Measurements from ENCODE around the gene UROC1. TPM values are rescaled to one million over a fixed set of nuclear protein-coding genes. Genes with fewer than 3 reads are reported as not detected.

Gene UROC1
- total RNA-seq, 4 donors from 2014 or later: not detected

- no peak overlapping the region for H3K27ac ChIP-seq
- H3K27me3 ChIP-seq: no peaks in the 10 kb centered on the region
- no peaks in the 10 kb centered on the region for H3K9me3 ChIP-seq
- no peak overlapping the region for H3K4me3 ChIP-seq
- no peaks in the 10 kb centered on the region for H3K36me3 ChIP-seq
- peaks cover 0 to 5% (median 0%) of the 10 kb centered on the region in 4 donors for H3K4me1 ChIP-seq
- WGBS, 2 donors: 69 to 78% methylated on average over 8 to 12 of the region's 12 CpGs
- DNase-seq (ENCODE audit: low spot score in 2 of 2): no peak
- TF ChIP-seq POLR2A (IDR thresholded peaks at IDR 0.05) (no peak), EP300 (IDR thresholded peaks at IDR 0.05) (no peak), CTCF (IDR thresholded peaks at IDR 0.05) (no peak)
Observed at GRCh38 chr3:126512916-126513650, 4.5 kb downstream of the UROC1 start.

GRCh38 chr3:126512026-126512425, 5.5 kb downstream of the UROC1 start:
- no peaks in the 10 kb centered on the region for H3K36me3 ChIP-seq
- 65 to 69% methylated on average over 6 to 7 of the region's 7 CpGs for WGBS, 2 donors
- TF ChIP-seq POLR2A (IDR thresholded peaks at IDR 0.05) (no peak), CTCF (IDR thresholded peaks at IDR 0.05) (no peak), EP300 (IDR thresholded peaks at IDR 0.05) (no peak)
- H3K9me3 ChIP-seq: no peaks in the 10 kb centered on the region
- peaks cover 0 to 5% (median 0%) of the 10 kb centered on the region in 4 donors for H3K4me1 ChIP-seq
- H3K4me3 ChIP-seq: no peak overlapping the region
- H3K27me3 ChIP-seq: no peaks in the 10 kb centered on the region
- DNase-seq (ENCODE audit: low spot score in 2 of 2): no peak
- H3K27ac ChIP-seq: no peak overlapping the region

- no peak for DNase-seq (ENCODE audit: low spot score in 2 of 2)
- WGBS, 2 donors: 67 to 72% methylated on average over 7 of the region's 7 CpGs
- Histone ChIP-seq H3K9me3 (no peaks in the 10 kb centered on the region), H3K27ac (no peak overlapping the region), H3K4me3 (no peak overlapping the region), H3K27me3 (no peaks in the 10 kb centered on the region), H3K36me3 (no peaks in the 10 kb centered on the region), H3K4me1 (peaks cover 0 to 5% (median 0%) of the 10 kb centered on the region in 4 donors)
- no peak for TF ChIP-seq POLR2A (IDR thresholded peaks at IDR 0.05)
- TF ChIP-seq CTCF (IDR thresholded peaks at IDR 0.05): no peak
- TF ChIP-seq EP300 (IDR thresholded peaks at IDR 0.05): no peak
Observed at GRCh38 chr3:126511291-126511690, 6.3 kb downstream of the UROC1 start.

- no peaks in the 10 kb centered on the region for H3K36me3 ChIP-seq
- no peaks in the 10 kb centered on the region for H3K9me3 ChIP-seq
- no peak overlapping the region for H3K27ac ChIP-seq
- WGBS, 2 donors: 72 to 82% methylated on average over 22 of the region's 22 CpGs
- peaks cover 0 to 5% (median 0%) of the 10 kb centered on the region in 4 donors for H3K4me1 ChIP-seq
- TF ChIP-seq CTCF (IDR thresholded peaks at IDR 0.05) (no peak), POLR2A (IDR thresholded peaks at IDR 0.05) (no peak), EP300 (IDR thresholded peaks at IDR 0.05) (no peak)
- H3K4me3 ChIP-seq: no peak overlapping the region
- H3K27me3 ChIP-seq: no peaks in the 10 kb centered on the region
- DNase-seq (ENCODE audit: low spot score in 2 of 2): no peak
Observed at GRCh38 chr3:126510308-126510910, 7.2 kb downstream of the UROC1 start.

- 61 to 69% methylated on average over 11 to 18 of the region's 18 CpGs for WGBS, 2 donors
- Histone ChIP-seq H3K4me1 (peaks cover 0 to 5% (median 0%) of the 10 kb centered on the region in 4 donors), H3K9me3 (no peaks in the 10 kb centered on the region), H3K36me3 (no peaks in the 10 kb centered on the region), H3K27me3 (peaks cover 0 to 5% of the 10 kb centered on the region in 2 donors), H3K27ac (no peak overlapping the region), H3K4me3 (no peak overlapping the region)
- TF ChIP-seq POLR2A (IDR thresholded peaks at IDR 0.05) (no peak), CTCF (IDR thresholded peaks at IDR 0.05) (no peak), EP300 (IDR thresholded peaks at IDR 0.05) (no peak)
- DNase-seq (ENCODE audit: low spot score in 2 of 2): no peak
Observed at GRCh38 chr3:126509597-126510307, 7.8 kb downstream of the UROC1 start.
